Stomach (tissue), 9 donors: ENCODE results near the gene CAVIN1. TPM values are rescaled to one million over a fixed set of nuclear protein-coding genes. Genes with fewer than 3 reads are reported as not detected.
A peak's percentile ranks its signal among the peaks of the same experiment; 100 is the strongest.

Source experiments
- DNase-seq, 2 donors: peaks; one replicate each; pipeline versions ENCODE4 v3.0.0 to v3.0.0-alpha.2; 2013 to 2019
- H3K27ac ChIP-seq, 5 donors: fragments of 200-600 bp in 4 of 5; sonication (generic) in 4 of 5; one replicate each; pipeline ENCODE4 v1.5.1; 2013 to 2019; ENCODE audit warnings: mild to moderate bottlenecking in 1 of 5, moderate library complexity in 1 of 5
- H3K27me3 ChIP-seq, 3 donors: fragments of 200-600 bp; sonication (generic); one replicate each; pipeline ENCODE4 v1.5.1; 2017 to 2019; ENCODE audit warnings: mixed run types in 1 of 3
- H3K36me3 ChIP-seq, 4 donors: fragments of 200-600 bp; sonication (generic); 1 replicate in 3 of 4; 2 replicates in 1 of 4; pipeline ENCODE4 v1.5.1; 2016 to 2019
- H3K4me1 ChIP-seq, 4 donors: fragments of 200-600 bp; sonication (generic); one replicate each; pipeline ENCODE4 v1.5.1; 2016 to 2019
- H3K4me3 ChIP-seq, 4 donors: fragments of 200-600 bp; sonication (generic) in 3 of 4; one replicate each; pipeline ENCODE4 v1.5.1; 2016 to 2019; ENCODE audit warnings: mild to moderate bottlenecking in 1 of 4
- H3K9me3 ChIP-seq, 4 donors: fragments of 200-600 bp; sonication (generic); one replicate each; pipeline ENCODE4 v1.5.1; 2016 to 2019
- EP300 ChIP-seq: sonication (generic); formaldehyde crosslinking; IDR thresholded peaks from one replicate; pipeline ENCODE4 v1.6.1; 2017; ENCODE audit warnings: antibody characterized with exemption
- POLR2A ChIP-seq, 4 donors: fragments of 450-650 bp; IDR thresholded peaks; one replicate each; pipeline ENCODE4 v1.6.1; 2016; ENCODE audit warnings: antibody characterized with exemption in 4 of 4, control low read depth in 2 of 4, mild to moderate bottlenecking in 1 of 4, moderate library complexity in 1 of 4
- POLR2AphosphoS5 ChIP-seq, 3 donors: sonication (generic); formaldehyde crosslinking; IDR thresholded peaks; one replicate each; pipeline ENCODE4 v1.6.1; 2016; ENCODE audit warnings: antibody characterized with exemption in 3 of 3
- WGBS, 5 donors: extraction: QIAGEN DNeasy Blood & Tissue Kit in 3 of 5; methylation state at CpG; one replicate each; pipeline versions ENCODE4 v1.1.5 to v1.1.7; 2013 to 2018; 5-methylcytosine and 5-hydroxymethylcytosine counted together
- intact Hi-C: fragments of 100-400 bp; cut with DNase I; formaldehyde crosslinking; loops from one replicate; pipeline ENCODE4 v1.15.1; 2023; ENCODE audit warnings: low total_unique reads
- polyA plus RNA-seq, 3 donors: library from polyadenylated mRNA; stranded (reverse); fragments of 200-250 nt; gene quantifications; one replicate each; pipeline ENCODE4 v1.2.3, GENCODE V29; 2013
- total RNA-seq, 5 donors: library from RNA; depleted of rRNA; stranded (reverse); fragments of >200 nt; gene quantifications; one replicate each; pipeline versions ENCODE4 v1.1.0 to v1.2.3, GENCODE V29; 2014 to 2016
- TF ChIP-seq, protein P1 (sequence below), 7 experiments: fragments of 450-650 bp in 4 of 7; fragments of 200-600 bp in 3 of 7; sonication (generic) in 3 of 7; IDR thresholded peaks; one replicate each; pipeline ENCODE4 v1.5.1; 2016 to 2019; ENCODE audit warnings: antibody characterized with exemption in 7 of 7, control low read depth in 2 of 7, mild to moderate bottlenecking in 1 of 7
- donor health status: healthy with polysubstance abuse.
- donor health status: Bipolar disorder and iron deficiency.
- donor health status: healthy.

Gene CAVIN1
- total and polyA plus RNA-seq, 8 donors, result 61.2 to 244 (median 102) TPM

- intact Hi-C loops, result no loop called here
Measured at GRCh38 chr17:42409523-42410318, 13.3 kb downstream of the CAVIN1 start.

DNA sequence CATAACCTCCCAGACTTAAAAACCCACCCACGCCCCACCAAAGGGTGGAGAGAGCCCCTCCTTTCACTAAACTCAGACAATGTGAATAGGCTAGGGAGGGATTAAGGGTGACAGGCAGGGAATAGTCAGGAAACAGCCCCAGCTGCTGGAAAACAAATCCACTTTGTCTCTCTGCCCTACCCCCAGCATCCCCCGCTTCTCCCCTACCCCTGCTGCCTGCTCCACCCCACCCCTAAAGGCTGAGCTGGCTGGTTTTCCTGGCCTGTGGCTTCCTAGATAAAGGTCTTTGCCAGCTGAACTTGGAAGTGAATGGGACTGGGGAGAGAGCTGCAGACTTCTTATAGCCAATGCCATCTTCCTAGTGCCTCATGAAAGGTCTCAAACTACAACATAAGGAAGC, 15.0 kb downstream of the CAVIN1 start:
- TF ChIP-seq POLR2AphosphoS5 (IDR thresholded peaks at IDR 0.05), result no peak
- TF ChIP-seq EP300, result no peak
- TF ChIP-seq, protein P1, sequence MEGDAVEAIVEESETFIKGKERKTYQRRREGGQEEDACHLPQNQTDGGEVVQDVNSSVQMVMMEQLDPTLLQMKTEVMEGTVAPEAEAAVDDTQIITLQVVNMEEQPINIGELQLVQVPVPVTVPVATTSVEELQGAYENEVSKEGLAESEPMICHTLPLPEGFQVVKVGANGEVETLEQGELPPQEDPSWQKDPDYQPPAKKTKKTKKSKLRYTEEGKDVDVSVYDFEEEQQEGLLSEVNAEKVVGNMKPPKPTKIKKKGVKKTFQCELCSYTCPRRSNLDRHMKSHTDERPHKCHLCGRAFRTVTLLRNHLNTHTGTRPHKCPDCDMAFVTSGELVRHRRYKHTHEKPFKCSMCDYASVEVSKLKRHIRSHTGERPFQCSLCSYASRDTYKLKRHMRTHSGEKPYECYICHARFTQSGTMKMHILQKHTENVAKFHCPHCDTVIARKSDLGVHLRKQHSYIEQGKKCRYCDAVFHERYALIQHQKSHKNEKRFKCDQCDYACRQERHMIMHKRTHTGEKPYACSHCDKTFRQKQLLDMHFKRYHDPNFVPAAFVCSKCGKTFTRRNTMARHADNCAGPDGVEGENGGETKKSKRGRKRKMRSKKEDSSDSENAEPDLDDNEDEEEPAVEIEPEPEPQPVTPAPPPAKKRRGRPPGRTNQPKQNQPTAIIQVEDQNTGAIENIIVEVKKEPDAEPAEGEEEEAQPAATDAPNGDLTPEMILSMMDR (IDR thresholded peaks at IDR 0.05), result no peak
- TF ChIP-seq POLR2A (IDR thresholded peaks at IDR 0.05), result no peak
- DNase-seq, result peak in 1 of 2 donors; percentile 58
- intact Hi-C loops, result no loop called here
- H3K27ac ChIP-seq, result peak overlapping the region in 4 of 5 donors; percentile 81 to 90 (median 82)
- 44 to 85% (median 74%) methylated on average over 2 of the region's 2 CpGs for WGBS, 5 donors
- H3K36me3 ChIP-seq, result peaks cover 9 to 22% (median 22%) of the 10 kb centered on the region in 4 donors
- peaks cover 54 to 100% (median 69%) of the 10 kb centered on the region in 4 donors for H3K4me1 ChIP-seq
- no peak overlapping the region for H3K4me3 ChIP-seq
- H3K27me3 ChIP-seq, result no peaks in the 10 kb centered on the region
- no peaks in the 10 kb centered on the region for H3K9me3 ChIP-seq

More at GRCh38 chr17:42409523-42410318, 13.3 kb downstream of the CAVIN1 start:
- 17 to 38% (median 24%) methylated on average over 4 to 5 of the region's 5 CpGs for WGBS, 5 donors
- Histone ChIP-seq H3K27ac (peak overlapping the region; percentile 52 to 90 (median 81)), H3K9me3 (no peaks in the 10 kb centered on the region), H3K27me3 (no peaks in the 10 kb centered on the region), H3K36me3 (peaks cover 2 to 6% (median 5%) of the 10 kb centered on the region in 4 donors), H3K4me3 (no peak overlapping the region), H3K4me1 (peaks cover 57 to 99% (median 77%) of the 10 kb centered on the region in 4 donors)
- peak; percentile 40 to 49 for DNase-seq
- TF ChIP-seq EP300, result no peak
- peak; percentile 30 to 65 (median 42) for TF ChIP-seq POLR2AphosphoS5 (IDR thresholded peaks at IDR 0.05)

DNA sequence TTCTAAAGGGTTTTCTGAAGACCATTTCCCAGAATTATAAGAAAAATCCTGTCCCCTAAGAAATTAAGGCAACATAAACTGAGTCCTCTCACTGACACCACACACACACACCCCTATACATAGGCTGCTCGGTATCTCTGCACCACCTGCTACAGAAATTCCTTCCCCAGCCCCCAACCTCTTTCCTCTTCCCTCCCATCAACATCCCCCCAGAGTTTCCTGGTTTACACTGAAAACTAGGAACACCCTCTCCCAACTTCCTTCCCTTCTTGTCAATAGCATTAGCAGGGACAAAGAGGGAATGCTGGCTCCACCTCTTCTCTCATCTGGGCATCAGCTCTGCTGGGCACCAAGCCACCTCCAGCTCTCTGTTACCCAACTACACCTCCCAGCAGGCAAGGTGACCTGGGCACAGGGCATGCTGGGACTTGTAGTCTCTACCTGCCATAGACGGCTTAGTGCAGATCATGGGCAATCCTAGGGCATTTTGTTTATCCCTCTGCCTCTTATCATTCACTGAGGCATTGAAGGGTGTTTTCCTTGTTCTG, 15.7 kb downstream of the CAVIN1 start:
- no peaks in the 10 kb centered on the region for H3K9me3 ChIP-seq
- intact Hi-C loops, result no loop called here
- peaks cover 9 to 28% (median 24%) of the 10 kb centered on the region in 4 donors for H3K36me3 ChIP-seq
- DNase-seq, result peak; percentile 93
- TF ChIP-seq, protein P1 (IDR thresholded peaks at IDR 0.05), result peak in 1 of 7 experiments; percentile 20
- TF ChIP-seq POLR2AphosphoS5 (IDR thresholded peaks at IDR 0.05), result peak; percentile 54 to 90 (median 85)
- TF ChIP-seq POLR2A (IDR thresholded peaks at IDR 0.05), result no peak
- peak overlapping the region in 4 of 5 donors; percentile 81 to 90 (median 82) for H3K27ac ChIP-seq
- H3K27me3 ChIP-seq, result no peaks in the 10 kb centered on the region
- H3K4me3 ChIP-seq, result no peak overlapping the region
- peaks cover 56 to 100% (median 72%) of the 10 kb centered on the region in 4 donors for H3K4me1 ChIP-seq
- WGBS, 5 donors, result 6 to 18% (median 15%) methylated on average over 2 of the region's 2 CpGs

GRCh38 chr17:42406615-42407288, 16.3 kb downstream of the CAVIN1 start:
- peak overlapping the region in 4 of 5 donors; percentile 81 to 90 (median 82) for H3K27ac ChIP-seq
- H3K4me3 ChIP-seq, result no peak overlapping the region
- no peak for TF ChIP-seq EP300
- TF ChIP-seq, protein P1 (IDR thresholded peaks at IDR 0.05), result no peak
- TF ChIP-seq POLR2A (IDR thresholded peaks at IDR 0.05), result no peak
- no peaks in the 10 kb centered on the region for H3K27me3 ChIP-seq
- H3K4me1 ChIP-seq, result peaks cover 57 to 100% (median 72%) of the 10 kb centered on the region in 4 donors
- peaks cover 9 to 29% (median 24%) of the 10 kb centered on the region in 4 donors for H3K36me3 ChIP-seq
- DNase-seq, result no peak
- no peaks in the 10 kb centered on the region for H3K9me3 ChIP-seq
- intact Hi-C loops, result no loop called here
- WGBS, 5 donors, result 49 to 67% (median 57%) methylated on average over 5 of the region's 5 CpGs
